ENCODE measurements around the gene IL4I1. TPM values are rescaled to one million over a fixed set of nuclear protein-coding genes. Genes with fewer than 3 reads are reported as not detected.
A peak's percentile ranks its signal among the peaks of the same experiment; 100 is the strongest.

Gene IL4I1
- total RNA-seq, 4 donors from 2014 or later = 0.34 to 0.50 TPM; not detected in 2

DNA sequence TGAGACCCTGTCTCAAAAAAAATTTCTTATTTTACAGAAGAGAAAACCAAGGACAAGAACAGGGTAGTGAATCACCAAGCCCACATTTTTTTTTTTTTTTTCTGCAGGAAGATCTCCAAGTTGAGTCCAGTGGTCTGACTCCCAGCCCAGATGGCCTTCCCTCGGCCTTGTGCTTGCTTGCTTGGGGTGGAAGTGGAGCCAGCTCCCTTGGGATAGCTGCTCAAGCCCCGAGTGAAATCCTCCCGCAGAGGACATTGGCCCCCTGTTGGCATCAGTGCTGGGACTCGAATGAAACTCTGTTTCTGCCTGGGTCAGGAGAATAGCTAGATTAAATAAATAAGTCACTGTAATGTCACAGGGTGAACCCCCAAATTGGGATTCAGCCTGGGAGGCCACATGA is 42.0 kb upstream of the IL4I1 start:
- intact Hi-C loops (cut with DNase I) = no loop called here
- DNase-seq (ENCODE audit: extremely low spot score) = no peak

DNA sequence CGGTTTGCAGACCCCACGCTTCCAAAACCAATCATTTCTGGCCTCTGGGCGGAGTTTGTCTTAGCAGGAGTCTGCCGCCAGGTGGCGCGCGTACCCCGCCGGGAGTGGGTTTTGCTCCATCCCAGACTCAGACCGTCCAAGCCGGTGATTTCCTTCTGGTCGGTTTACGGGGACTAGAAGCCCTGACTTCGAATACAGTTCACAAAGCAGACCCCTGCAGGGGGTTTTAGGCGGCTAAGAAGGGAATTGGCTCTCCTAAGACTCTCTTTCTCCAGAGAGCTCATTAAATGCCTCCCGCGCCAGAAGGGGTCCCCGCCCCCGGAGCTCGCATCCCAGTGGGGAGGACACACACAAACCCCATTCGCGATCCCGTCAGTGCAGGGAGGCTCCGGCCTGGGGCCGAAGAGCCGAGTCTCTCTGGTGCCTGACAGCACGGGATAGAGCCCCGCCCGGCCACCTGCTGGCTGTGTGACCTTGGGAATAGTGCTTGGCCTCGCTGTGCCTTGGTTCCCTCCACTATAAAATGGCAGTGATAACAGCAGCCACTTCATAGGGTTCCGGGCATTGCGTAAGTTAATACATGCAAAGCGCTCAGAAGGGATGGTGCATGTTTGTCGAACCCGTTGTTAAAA is 41.2 kb upstream of the IL4I1 start:
- intact Hi-C loops (cut with DNase I) = loop anchor here (2.0 kb wide), 1 partner anchor 45 kb away; no protein-coding TSS in a partner anchor
- WGBS = 23% methylated on average over 22 of the region's 35 CpGs
- DNase-seq (ENCODE audit: extremely low spot score) = peak; percentile 95
- H3K9me3 ChIP-seq = no peaks in the 10 kb centered on the region
- TF ChIP-seq POLR2AphosphoS5 (IDR thresholded peaks at IDR 0.05) (peak in 1 of 2 donors; percentile 36), EP300 (IDR thresholded peaks at IDR 0.05) (no peak), POLR2A (IDR thresholded peaks at IDR 0.05; ENCODE audit: low read depth) (no peak)
- TF ChIP-seq, protein P1, sequence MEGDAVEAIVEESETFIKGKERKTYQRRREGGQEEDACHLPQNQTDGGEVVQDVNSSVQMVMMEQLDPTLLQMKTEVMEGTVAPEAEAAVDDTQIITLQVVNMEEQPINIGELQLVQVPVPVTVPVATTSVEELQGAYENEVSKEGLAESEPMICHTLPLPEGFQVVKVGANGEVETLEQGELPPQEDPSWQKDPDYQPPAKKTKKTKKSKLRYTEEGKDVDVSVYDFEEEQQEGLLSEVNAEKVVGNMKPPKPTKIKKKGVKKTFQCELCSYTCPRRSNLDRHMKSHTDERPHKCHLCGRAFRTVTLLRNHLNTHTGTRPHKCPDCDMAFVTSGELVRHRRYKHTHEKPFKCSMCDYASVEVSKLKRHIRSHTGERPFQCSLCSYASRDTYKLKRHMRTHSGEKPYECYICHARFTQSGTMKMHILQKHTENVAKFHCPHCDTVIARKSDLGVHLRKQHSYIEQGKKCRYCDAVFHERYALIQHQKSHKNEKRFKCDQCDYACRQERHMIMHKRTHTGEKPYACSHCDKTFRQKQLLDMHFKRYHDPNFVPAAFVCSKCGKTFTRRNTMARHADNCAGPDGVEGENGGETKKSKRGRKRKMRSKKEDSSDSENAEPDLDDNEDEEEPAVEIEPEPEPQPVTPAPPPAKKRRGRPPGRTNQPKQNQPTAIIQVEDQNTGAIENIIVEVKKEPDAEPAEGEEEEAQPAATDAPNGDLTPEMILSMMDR (IDR thresholded peaks at IDR 0.05) = peak; percentile 93 to 98 (median 96)
- peaks cover 0 to 8% (median 0%) of the 10 kb centered on the region in 4 donors for H3K27me3 ChIP-seq
- peaks cover 6 to 9% (median 9%) of the 10 kb centered on the region in 4 donors for H3K4me1 ChIP-seq
- peaks cover 0 to 4% (median under 1%) of the 10 kb centered on the region in 4 donors for H3K36me3 ChIP-seq
- peak overlapping the region; percentile 27 to 34 (median 30) for H3K4me3 ChIP-seq
- no peak overlapping the region for H3K27ac ChIP-seq (replicated peaks in 1 of 4)

More for the DNA sequence above, 42.0 kb upstream of the IL4I1 start:
- no peaks in the 10 kb centered on the region for H3K36me3 ChIP-seq
- H3K4me3 ChIP-seq = no peak overlapping the region
- peaks cover 0 to 8% (median 0%) of the 10 kb centered on the region in 4 donors for H3K27me3 ChIP-seq
- H3K27ac ChIP-seq (replicated peaks in 1 of 4) = no peak overlapping the region
- peaks cover 6 to 9% (median 9%) of the 10 kb centered on the region in 4 donors for H3K4me1 ChIP-seq
- WGBS = 91% methylated on average over 3 of the region's 4 CpGs
- no peaks in the 10 kb centered on the region for H3K9me3 ChIP-seq
- TF ChIP-seq, protein P1 (IDR thresholded peaks at IDR 0.05) = no peak
- no peak for TF ChIP-seq EP300 (IDR thresholded peaks at IDR 0.05)
- TF ChIP-seq POLR2A (IDR thresholded peaks at IDR 0.05; ENCODE audit: low read depth) = no peak
- no peak for TF ChIP-seq POLR2AphosphoS5 (IDR thresholded peaks at IDR 0.05)

DNA sequence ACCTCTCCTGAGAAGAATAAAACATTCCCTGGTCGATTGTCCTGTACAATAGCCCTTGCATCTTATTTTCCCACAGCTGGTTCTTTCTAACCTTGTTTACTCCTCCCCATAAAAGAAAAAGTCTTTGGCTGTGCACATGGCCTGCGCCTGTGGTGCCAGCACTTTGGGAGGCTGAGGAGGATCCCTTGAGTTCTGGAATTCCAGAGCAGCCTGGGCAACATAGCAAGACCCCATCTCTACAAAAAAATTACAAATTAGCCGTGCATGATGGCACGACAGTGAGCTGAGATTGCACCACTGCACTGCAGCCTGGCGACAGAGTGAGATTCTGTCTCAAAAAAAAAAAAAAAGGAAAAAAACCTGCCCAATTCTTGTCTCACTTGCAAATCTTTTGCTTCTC is 39.9 kb upstream of the IL4I1 start:
- Histone ChIP-seq H3K27me3 (peaks cover 0 to 3% (median 0%) of the 10 kb centered on the region in 4 donors), H3K27ac (replicated peaks in 1 of 4) (no peak overlapping the region), H3K36me3 (peaks cover 0 to 12% (median 7%) of the 10 kb centered on the region in 4 donors), H3K4me1 (peaks cover 6 to 9% (median 9%) of the 10 kb centered on the region in 4 donors), H3K4me3 (no peak overlapping the region), H3K9me3 (no peaks in the 10 kb centered on the region)
- no peak for DNase-seq (ENCODE audit: extremely low spot score)
- intact Hi-C loops (cut with DNase I) = loop anchor here (2.0 kb wide), 1 partner anchor 46 kb away; no protein-coding TSS in a partner anchor
- TF ChIP-seq POLR2AphosphoS5 (IDR thresholded peaks at IDR 0.05) = no peak
- TF ChIP-seq POLR2A (IDR thresholded peaks at IDR 0.05; ENCODE audit: low read depth) = no peak
- TF ChIP-seq, protein P1 (IDR thresholded peaks at IDR 0.05) = no peak
- TF ChIP-seq EP300 (IDR thresholded peaks at IDR 0.05) = no peak
- 71% methylated on average over 5 of the region's 5 CpGs for WGBS

DNA sequence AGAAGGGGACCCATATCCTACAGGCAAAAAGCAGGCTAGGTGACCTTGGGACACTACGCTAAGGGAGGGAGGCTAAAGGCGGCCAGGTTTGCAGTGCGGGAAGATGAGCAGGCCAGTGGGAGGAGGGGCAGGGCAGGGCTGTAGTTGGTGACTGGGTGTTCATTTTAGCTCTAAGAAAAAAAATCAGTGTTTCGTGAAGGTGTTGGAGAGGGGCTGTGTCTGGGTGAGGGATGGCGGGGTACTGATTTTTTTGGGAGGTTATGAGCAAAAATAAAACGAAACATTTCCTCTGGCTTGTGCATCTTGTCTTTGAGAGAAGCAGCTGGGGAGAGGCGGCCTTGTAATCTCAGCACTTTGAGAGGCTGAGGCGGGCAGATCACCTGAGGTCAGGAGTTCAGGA is 37.0 kb upstream of the IL4I1 start:
- Histone ChIP-seq H3K4me1 (peaks cover 9 to 23% (median 22%) of the 10 kb centered on the region in 4 donors), H3K36me3 (peaks cover 0 to 12% (median 7%) of the 10 kb centered on the region in 4 donors), H3K27ac (replicated peaks in 1 of 4) (no peak overlapping the region), H3K27me3 (no peaks in the 10 kb centered on the region), H3K9me3 (no peaks in the 10 kb centered on the region), H3K4me3 (no peak overlapping the region)
- intact Hi-C loops (cut with DNase I) = no loop called here
- TF ChIP-seq POLR2AphosphoS5 (IDR thresholded peaks at IDR 0.05) (no peak), EP300 (IDR thresholded peaks at IDR 0.05) (no peak)
- DNase-seq (ENCODE audit: extremely low spot score) = no peak
- WGBS = 97% methylated on average over 8 of the region's 8 CpGs

DNA sequence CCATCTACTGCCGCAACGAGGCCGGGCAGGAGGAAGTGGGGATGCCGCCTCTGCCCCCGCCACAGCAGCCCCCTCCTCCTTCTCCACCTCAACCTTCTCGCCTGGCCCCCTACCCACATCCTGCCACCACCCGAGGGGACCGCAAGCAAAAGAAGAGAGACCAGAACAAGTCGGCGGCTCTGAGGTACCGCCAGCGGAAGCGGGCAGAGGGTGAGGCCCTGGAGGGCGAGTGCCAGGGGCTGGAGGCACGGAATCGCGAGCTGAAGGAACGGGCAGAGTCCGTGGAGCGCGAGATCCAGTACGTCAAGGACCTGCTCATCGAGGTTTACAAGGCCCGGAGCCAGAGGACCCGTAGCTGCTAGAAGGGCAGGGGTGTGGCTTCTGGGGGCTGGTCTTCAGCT is 36.0 kb upstream of the IL4I1 start:
- DNase-seq (ENCODE audit: extremely low spot score) = no peak
- Histone ChIP-seq H3K4me3 (no peak overlapping the region), H3K9me3 (no peaks in the 10 kb centered on the region), H3K27me3 (no peaks in the 10 kb centered on the region), H3K36me3 (peaks cover 0 to 12% (median 7%) of the 10 kb centered on the region in 4 donors), H3K27ac (replicated peaks in 1 of 4) (no peak overlapping the region), H3K4me1 (peaks cover 15 to 27% (median 26%) of the 10 kb centered on the region in 4 donors)
- WGBS = 93% methylated on average over 24 of the region's 25 CpGs
- intact Hi-C loops (cut with DNase I) = no loop called here
- TF ChIP-seq EP300 (IDR thresholded peaks at IDR 0.05) = no peak
- TF ChIP-seq, protein P1 (IDR thresholded peaks at IDR 0.05) = no peak

Data from esophagus muscularis mucosa (tissue), 4 donors.